Tibial nerve (tissue), 3 donors: ENCODE data around the gene AKR1B15.

Experiments used
- POLR2A ChIP-seq, 2 donors: fragments of 450-650 bp; IDR thresholded peaks; one replicate each; pipeline ENCODE4 v1.6.1; 2017; ENCODE audit warnings: antibody characterized with exemption in 2 of 2, mild to moderate bottlenecking in 2 of 2, moderate library complexity in 2 of 2
- TF ChIP-seq, protein P1 (sequence below), 5 experiments: fragments of 200-600 bp in 3 of 5; fragments of 450-650 bp in 2 of 5; sonication (generic) in 3 of 5; IDR thresholded peaks; one replicate each; pipeline ENCODE4 v1.5.1; 2016 to 2019; ENCODE audit warnings: antibody characterized with exemption in 5 of 5, mild to moderate bottlenecking in 3 of 5, moderate library complexity in 2 of 5

DNA sequence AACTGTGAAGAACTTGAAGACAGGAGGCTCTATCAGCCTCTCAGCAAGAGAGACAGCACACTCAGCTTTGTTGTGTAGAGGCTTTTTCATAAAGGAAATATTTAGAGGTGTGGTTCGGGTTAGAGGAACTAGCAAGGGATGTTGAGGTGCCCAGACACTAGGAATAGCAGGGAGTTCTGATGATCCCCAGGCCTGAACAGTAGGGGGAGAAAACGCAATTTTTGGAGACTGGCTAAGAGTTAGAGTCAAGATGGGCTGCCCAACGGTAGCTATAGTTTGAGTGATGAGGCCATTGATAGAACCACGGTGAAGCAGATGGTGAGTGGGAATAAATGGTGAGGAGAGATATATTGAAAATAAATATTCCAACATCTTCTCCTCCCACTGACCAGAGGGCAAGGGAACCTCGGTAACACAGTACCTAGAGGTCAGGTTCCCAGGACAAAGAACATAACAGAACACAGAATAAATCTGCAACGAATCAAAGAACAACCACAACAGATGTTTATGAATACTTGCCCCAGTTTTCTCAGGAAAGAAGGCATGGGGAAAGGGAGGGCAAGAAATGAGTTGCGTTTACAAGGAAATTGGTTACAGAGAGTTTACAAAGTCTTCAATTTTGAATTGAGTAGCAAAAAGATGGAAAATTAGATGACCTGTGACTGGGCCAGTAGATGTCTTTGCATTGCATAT lies 73.5 kb downstream of the AKR1B15 start:
- no peak for TF ChIP-seq POLR2A (IDR thresholded peaks at IDR 0.05)
- TF ChIP-seq, protein P1, sequence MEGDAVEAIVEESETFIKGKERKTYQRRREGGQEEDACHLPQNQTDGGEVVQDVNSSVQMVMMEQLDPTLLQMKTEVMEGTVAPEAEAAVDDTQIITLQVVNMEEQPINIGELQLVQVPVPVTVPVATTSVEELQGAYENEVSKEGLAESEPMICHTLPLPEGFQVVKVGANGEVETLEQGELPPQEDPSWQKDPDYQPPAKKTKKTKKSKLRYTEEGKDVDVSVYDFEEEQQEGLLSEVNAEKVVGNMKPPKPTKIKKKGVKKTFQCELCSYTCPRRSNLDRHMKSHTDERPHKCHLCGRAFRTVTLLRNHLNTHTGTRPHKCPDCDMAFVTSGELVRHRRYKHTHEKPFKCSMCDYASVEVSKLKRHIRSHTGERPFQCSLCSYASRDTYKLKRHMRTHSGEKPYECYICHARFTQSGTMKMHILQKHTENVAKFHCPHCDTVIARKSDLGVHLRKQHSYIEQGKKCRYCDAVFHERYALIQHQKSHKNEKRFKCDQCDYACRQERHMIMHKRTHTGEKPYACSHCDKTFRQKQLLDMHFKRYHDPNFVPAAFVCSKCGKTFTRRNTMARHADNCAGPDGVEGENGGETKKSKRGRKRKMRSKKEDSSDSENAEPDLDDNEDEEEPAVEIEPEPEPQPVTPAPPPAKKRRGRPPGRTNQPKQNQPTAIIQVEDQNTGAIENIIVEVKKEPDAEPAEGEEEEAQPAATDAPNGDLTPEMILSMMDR (IDR thresholded peaks at IDR 0.05): no peak
